Inflammatory macrophage treated with lipopolysaccharide for 1 hour (primary cell): ENCODE data around the gene TEX2.
A peak's percentile ranks its signal among the peaks of the same experiment; 100 is the strongest.

ENCODE experiments used
- DNase-seq, 2 donors: peaks; one replicate each; pipeline ENCODE4 v3.0.0-alpha.2; 2020 to 2022

Gene TEX2, protein sequence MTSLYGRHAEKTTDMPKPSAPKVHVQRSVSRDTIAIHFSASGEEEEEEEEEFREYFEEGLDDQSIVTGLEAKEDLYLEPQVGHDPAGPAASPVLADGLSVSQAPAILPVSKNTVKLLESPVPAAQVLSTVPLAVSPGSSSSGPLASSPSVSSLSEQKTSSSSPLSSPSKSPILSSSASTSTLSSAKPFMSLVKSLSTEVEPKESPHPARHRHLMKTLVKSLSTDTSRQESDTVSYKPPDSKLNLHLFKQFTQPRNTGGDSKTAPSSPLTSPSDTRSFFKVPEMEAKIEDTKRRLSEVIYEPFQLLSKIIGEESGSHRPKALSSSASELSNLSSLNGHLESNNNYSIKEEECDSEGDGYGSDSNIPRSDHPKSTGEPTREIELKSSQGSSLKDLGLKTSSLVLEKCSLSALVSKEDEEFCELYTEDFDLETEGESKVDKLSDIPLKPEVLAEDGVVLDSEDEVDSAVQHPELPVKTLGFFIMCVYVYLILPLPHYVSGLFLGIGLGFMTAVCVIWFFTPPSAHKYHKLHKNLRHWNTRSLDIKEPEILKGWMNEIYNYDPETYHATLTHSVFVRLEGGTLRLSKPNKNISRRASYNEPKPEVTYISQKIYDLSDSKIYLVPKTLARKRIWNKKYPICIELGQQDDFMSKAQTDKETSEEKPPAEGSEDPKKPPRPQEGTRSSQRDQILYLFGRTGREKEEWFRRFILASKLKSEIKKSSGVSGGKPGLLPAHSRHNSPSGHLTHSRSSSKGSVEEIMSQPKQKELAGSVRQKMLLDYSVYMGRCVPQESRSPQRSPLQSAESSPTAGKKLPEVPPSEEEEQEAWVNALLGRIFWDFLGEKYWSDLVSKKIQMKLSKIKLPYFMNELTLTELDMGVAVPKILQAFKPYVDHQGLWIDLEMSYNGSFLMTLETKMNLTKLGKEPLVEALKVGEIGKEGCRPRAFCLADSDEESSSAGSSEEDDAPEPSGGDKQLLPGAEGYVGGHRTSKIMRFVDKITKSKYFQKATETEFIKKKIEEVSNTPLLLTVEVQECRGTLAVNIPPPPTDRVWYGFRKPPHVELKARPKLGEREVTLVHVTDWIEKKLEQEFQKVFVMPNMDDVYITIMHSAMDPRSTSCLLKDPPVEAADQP

DNA sequence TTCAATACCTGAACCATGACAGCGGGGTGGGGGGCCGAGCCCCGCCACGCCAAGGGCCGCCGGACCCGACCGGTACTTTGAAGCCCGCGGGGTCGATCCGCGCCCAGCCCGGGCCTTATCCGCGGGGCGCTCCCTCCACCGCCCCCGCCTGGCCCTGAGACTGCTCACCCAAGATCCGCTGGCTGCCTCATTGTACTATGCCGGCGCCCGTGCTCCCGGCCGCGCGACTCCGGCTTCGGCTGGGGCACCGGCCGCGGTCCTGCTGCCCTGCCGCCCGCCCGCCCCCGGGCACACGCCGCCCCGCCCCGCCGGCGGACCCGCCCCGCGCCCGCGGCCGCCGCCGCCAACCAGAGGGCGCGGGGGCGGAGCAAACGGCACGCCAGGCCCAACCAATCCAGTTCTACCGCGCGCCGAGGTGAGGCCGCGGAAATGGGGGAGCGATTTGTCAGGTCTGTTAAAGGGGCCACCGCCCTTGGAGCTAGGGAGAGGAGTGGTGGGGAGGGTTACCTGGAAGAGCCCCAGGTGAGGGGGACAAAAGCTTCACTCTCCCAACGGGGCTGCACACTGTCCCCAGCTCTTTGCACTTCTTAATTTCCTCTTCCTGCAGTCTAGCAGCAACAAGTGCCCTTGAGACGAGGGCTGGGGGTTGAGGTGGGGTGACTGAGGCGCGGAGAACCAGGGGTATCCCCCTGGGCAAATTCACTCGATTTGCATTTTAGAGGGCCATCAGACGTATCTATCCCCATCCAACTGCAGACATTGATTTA, at the start of gene TEX2:
TEX2 (minus strand) TSS at position 261 of the 767 bp plus-strand sequence. CDS start 49,043 bp downstream, outside the sequence.
- peak; percentile 88 to 90 for DNase-seq

DNA sequence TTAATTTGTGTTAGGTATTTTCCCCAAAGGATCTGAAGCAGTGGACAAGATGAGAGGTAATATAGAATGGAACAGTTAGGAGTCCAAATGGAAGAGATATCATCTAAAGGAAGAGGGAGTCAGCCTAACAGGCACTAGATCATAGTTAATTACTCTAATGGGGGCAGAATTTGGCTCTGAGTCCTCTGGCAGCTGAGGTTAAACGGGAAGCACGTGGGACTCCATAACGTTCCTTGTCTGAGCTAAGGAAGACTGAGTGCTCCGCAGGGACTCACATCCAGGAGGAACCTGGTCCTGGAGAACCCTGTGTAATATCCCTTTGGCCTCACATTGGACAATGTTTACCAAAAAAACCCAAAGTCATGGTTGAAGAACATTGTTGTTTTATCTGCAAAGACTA, 46.6 kb upstream of the TEX2 start:
- DNase-seq, result no peak

DNA sequence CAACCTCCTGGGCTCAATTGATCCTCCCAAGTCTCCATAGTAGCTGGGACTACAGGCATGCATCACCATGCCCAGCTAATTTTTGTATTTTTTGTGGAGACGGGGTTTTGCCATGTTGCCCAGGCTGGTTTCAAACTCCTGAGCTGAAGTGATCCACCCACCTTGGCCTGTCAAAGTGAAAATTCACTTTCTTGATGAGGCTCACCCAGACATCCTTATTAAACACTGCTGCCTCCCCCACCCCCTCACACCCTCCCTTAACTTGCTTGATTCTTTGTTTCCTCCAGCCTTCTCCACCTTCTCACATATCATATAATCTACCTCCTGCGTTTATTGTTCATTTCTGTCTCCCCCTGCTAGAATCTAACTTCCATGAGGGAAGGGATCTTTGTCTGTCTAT, 46.0 kb upstream of the TEX2 start:
- DNase-seq, result no peak

DNA sequence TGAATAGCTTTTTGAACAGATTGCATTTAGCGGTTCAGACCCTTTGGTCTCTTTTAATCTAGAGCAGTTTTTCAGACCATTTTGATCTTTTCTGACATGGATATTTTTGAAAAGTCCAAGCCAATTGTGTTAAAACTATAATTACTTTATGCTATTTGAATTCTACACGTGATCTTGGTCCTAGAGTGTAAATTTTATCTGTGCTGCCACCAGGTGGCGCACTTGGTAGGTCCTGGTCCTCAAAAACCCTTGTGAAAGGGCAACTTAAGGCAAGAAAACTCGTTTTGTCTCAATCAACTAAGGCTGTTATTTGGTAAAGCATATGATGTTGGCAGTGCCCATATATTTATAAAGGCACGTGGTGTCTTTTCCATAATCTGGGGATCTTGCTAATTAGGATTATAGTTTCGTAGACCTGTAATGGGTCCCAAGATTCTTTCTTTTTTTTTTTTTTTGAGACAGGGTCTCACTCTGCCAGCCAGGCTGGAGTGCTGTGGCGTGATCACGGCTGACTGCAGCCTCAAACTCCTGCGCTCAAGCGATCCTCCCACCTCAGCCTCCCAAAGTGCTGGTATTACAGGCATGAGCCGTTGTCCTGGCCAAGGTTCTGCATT, 43.9 kb upstream of the TEX2 start:
- peak; percentile 54 to 88 for DNase-seq

DNA sequence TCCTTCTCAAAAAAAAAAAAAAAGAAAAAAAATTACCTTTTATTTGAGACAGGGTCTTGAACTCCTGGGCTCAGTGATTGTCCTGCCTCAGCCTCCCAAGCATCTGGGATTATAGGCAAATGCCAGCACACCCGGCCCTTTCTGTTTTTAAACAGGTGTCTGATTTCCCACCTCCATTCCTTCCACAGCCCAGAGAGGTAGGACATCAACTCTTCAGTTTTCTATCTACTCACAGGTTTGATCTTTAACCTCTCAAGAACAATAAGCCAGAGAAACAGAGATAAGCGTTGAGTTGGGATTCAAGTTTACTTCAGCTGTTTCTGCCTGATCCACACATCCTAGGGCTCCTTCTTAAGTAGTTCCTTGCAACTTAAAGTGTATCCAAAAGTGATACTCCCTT, 41.5 kb upstream of the TEX2 start:
- no peak for DNase-seq

DNA sequence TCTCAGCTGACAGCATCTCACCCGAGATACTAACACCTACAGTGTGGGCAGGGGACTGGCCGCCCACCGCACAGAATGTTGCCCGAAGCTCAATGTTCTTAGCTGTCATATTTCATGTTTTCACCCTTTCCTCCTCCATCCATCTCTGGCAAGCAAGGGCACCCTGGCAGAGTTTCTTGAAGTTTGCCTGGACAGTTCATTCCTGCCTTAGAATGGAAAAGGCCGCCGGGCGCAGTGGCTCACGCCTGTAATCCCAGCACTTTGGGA, 37.6 kb upstream of the TEX2 start:
- DNase-seq, result no peak

DNA sequence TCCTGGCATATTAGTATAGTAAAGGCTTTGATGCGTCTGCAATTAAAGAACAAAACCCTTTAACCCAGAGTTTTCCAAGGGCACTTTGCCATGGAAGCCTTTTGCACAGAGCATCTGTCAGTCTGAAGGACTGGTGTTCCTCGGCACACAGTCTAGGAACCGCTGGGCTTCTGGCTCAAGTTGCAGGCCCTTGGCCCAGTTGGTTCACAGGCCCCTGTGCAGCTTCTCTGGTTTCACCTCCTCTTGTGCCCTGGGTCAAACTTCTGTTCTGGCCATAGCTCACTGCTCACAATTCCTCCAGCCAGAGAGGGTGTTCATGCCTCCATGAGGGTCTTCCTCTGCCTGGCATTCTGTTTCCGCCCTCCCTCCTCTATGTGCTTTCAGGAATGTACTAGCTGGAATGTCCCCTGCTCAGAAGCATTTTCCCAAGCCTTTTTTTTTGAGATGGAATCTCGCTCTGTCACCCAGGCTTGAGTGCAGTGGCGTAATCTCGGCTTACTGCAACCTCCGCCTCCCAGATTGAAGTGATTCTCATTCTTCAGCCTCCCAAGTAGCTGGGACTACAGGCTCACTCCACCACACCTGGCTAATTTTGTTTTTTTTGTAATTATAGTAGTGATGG, 34.5 kb upstream of the TEX2 start:
- no peak for DNase-seq

DNA sequence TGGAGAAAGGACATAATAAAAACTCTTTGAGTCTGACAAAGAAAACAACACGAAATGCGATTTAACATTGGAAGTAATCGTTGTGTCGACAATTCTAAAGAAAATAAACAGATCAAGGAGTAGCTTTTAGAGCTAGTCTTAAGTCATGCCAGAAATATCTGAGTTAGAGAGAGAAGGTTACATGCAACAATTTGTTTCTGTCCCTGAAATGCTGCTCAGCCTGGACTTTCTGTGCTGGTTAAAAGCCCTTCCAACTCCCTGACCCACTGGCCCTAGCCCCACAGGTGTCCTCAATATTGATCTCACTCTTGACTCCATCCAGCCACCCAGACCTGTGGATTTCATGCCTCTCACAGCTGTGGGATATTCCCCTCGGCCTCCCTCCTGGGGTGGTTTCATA, 33.2 kb upstream of the TEX2 start:
- no peak for DNase-seq

DNA sequence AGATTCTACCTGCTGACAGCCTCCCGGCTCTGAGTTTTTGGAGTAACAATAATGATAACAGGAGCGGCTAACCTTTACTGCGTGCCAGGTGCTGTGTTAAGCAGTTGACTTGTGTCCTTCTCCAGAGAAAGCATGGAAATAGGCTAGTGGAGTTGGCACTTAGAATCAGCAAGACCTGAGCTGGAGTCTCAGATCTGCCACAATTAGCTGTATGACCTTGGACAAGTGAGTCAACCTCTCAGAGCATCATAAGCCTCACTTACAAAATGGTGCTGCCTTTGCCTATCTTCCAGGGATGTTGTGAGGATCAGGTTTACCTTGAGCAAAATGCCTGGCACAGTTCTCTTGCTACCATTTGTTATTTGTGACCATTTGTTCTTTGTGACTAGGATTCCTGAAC, 32.1 kb upstream of the TEX2 start:
- DNase-seq, result no peak

DNA sequence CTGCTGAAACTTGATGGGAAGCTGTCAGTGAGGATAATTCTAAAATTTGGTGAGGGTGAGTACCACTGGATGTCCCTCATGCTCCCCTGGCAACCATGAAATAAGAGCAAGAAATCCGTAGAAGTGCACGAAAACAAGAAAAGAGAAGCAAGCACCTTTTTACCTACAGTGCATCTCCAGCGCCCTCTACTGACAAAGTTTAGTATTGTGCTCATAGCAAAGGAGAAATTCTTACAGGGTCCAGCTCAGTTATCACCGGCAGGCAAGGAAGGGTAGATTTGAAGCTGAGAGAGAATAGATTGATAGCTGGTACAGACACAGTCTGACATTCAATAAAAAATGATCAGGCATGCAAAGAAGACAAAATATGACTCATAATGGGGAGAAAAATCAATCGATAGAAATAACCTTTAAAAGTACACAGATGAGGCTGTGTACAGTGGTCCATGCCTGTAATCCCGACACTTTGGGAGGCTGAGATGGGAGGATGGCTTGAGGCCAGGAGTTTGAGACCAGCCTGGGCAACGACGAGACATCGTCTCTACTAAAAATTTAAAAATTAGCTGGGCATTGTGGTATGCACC, 28.3 kb upstream of the TEX2 start:
- peak in 1 of 2 donors; percentile 23 for DNase-seq

DNA sequence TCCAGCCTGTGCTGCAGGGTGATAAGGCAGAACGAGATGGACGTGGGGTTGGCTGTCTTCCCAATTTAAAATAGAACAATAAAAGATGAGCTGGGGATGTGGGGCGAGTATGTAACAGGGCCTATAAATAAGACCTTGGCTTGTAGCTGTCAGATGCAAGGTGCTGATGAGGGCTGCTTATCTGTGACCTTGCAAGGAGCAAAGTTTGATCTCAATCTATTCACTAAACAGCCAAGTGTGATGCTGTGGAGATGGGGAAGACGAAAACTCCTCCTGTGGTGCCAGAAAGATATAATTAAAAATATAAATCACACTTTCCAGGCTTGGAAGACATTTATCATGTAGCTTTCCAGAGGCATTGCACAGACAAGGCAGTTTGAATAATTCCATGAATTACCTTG, 26.7 kb upstream of the TEX2 start:
- no peak for DNase-seq

DNA sequence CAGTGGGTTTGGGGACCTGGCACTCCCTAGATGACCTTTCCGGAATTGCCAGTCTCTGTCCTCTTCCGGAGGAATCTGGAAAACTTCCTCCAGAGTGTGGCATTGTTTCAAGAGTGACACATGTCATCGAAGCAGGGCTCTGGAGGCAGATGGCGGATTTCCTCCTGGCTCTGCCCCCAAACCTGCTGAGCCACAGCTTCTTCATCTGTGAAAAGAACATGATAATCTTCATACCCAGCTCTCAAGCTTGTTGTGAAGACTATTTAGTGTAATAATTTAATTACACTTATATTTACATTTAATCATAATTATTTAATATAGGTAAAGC, 19.7 kb upstream of the TEX2 start:
- DNase-seq, result peak; percentile 27 to 43

DNA sequence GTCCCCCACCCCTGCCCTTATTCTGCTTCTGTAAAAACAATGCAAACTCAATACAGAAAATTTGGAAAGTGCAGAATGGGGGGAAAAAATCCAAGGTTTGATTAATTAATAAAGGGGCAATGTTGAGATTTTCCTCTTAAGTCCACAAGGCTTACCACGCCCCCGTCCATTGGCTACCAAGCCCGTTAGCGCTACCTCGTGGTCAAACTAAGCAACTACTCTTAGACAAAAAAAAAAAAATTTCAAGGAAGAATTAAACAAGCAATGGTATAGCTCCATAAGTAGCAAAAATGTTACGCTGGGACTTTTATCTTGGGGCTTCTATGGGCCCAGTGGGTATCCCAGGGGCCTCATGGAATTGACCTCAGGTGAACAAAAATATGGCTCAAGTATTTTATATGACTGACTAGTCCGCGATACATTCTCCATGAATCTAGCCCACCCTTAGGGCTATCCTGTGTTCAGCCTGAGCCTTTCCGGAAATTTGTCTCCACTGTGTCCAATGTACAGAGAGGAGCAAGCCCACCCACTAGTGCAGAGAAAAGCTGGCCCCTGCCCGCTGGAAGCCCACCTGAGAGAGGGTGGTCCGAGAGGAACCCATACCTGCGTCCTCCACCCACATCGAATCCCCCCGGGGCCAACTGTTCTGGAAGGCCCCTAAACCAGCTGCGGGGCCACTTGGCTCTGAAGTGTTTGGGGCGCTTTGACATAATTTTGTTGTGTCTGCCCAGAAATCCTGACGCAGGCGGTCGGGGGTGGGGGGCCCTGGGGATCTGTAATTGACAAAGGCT, 19.1 kb upstream of the TEX2 start:
- DNase-seq, result peak; percentile 56 to 82

DNA sequence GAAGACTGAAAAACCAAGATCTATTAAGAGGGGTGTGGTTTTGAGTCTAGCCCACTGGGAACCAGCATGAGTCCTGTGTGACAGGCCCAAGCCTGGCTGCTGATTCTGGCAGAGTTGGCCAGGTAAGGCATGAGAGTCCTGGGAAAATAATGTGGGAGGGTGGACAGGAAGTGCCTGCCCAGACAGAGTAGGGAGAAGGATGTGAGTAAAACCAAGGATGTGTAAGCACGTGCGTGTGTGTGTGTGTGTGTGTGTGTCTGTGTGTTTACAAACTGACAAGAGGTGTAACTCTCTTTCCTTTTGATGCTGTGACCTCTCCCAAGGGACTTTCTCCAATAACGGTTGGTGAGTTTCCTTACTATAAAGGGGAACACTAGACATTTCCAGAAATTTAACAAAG, 15.6 kb upstream of the TEX2 start:
- no peak for DNase-seq

DNA sequence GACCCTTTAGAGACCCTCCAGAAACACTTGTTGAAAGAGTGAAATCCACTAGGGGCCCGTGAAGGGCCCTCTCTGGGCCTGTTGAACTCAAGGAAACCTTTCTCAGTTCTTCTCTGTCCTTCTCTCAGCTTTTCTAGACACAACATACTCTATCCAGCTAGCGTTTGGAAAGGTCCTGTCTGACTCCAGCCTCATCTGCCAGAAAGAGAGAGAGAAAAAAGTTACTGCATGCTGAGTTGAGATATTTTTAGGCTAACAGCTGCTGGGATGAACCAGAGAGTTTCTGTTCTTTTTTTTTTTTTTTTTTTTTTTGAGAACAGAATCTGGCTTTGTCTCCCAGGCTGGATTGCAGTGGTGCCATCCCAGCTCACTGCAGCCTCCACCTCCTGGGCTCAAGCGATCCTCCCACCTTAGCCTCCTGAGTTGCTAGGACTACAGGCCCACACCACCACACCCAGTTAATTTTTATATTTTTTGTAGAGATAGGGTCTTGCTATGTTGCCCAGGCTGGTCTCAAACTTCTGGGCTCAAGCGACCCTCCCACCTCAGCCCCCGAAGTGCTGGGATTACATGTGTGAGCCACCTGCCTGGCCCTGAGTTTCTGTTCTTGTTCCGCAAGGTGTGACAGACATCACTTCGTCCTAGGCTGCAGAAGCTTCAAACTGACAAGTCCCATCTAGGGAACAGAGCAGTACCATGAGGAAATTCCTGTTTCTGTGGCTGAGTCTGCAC, 14.9 kb upstream of the TEX2 start:
- no peak for DNase-seq

DNA sequence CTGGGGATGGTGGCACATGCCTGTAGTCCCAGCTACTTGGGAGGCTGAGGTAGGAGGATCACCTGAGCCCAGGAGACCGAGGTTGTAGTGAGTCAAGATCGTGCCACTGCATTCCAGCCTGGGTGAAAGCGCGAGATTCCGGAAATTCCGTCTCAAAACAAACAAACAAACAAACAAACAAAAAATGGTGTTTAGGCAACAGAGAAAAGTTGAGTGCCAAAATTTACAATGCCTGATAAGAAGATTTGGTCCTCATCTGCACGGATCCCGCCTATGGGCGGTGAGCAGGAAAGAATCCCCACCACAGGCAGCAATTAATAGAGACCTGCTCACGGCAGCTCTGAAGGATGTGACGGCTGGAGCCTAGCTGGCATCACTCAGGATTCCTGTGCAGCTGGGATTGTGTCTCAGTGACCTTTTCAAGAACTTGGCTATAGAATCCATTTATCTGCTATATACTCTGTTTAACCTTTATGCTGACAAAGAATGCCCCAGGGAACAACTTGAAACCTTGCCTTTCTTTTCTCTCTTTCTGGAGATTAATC, 14.0 kb upstream of the TEX2 start:
- no peak for DNase-seq

DNA sequence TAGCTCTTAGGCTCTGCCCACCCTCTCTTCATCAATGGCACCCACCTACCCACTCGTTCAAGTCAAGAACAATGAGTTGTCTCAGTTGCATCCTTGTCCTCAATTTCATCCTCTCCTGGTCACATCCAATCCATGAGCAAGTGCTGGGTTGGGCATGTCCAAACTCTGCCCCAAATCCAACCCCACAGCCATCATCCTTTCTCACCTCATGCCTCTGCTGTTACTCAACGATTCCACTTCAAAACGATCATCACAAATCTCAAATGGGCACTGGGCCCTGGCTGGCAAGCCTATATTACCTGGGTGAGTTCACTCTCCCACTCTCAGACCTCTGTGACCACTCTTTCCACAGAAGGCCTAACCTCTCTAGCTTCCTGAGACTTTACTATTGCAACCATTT, 12.0 kb upstream of the TEX2 start:
- no peak for DNase-seq

DNA sequence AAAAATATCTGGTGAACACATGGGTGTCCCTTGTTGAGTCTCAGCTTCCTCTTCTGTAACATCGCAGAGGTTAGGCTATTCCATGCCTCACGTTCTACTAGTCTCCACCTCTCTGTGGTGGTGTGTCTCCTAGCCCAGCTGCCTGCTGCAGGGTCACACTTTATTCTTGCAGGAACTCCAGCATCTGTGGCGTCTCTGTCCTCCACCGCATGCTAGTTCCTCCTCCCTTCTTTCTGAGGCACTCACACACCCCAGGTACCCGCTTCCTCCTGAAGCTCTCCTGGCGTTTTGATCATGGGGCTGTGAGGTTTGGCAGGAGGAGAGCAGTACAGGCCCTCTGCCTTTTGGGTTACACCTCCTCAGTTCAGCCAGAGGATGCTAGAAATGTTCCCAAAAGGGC, 9.9 kb upstream of the TEX2 start:
- DNase-seq, result no peak

DNA sequence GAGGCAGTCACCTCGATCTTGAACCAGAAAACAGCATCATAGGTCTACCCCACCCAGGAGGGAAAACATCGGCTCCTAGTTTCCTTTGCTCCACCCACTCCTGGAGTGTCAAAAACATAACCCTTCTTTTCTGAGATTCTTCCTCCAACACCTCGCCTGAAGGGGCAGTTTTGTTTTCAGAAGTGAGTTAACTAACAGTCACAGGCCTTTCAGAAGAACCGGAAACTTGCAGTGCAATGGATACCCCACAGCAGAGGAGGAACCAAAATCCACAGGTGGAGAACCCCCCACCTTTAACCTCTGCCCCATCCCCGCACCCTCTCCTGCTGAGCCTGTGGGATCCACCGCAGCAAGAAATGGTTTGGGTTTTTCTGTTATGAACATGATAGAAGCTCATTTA, 7.8 kb upstream of the TEX2 start:
- DNase-seq, result peak in 1 of 2 donors; percentile 10
